Hepatocyte (in vitro differentiated cells): Measurements from ENCODE around the gene CCM2.

Experiments
- EZH2phosphoT487 ChIP-seq: fragments of 200-600 bp; sonication (generic); IDR thresholded peaks from one replicate; pipeline ENCODE4 v1.6.1; 2018; ENCODE audit warnings: antibody characterized with exemption, mild to moderate bottlenecking, low read depth, moderate library complexity; ENCODE audit not compliant: unreplicated experiment, severe bottlenecking
- TF ChIP-seq, protein P1 (sequence below): fragments of 200-600 bp; sonication (generic); IDR thresholded peaks from 2 replicates; pipeline ENCODE4 v1.5.1; 2016; ENCODE audit warnings: antibody characterized with exemption, mild to moderate bottlenecking; ENCODE audit not compliant: poor library complexity

DNA sequence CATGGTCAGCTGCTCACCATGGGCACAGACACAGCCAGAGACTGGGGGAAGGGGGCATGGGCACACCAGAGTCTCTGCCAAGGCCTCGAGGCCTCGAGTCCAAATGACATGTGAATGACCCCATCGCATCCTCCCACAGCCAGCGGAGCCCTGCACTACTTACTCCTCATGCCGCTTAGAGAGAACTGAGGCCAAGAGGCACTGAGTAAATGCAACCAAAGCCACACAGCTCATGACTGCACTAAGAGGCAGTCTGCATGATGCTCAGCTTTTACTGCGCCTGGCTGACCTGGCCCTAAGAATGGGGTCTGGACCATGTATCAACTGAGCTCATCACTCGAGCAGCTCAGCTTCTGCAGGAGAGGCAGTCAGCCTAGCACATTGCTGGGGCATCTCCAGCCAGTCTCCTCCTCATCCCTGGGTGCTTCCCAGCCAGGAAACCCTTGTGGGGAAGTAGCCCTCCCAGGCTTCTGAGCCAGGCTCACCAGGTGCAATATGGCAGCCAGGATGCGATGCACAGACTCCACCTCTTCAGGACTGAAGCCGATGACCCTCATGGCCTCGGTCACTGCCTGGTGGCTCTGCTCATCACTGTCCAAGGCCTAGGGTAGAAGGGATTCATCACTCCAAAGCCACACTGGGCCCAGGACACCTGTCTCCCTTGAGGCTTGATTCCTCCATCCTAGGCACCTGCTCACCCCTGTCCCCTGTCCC is 28.7 kb upstream of the CCM2 start:
- TF ChIP-seq, protein P1, sequence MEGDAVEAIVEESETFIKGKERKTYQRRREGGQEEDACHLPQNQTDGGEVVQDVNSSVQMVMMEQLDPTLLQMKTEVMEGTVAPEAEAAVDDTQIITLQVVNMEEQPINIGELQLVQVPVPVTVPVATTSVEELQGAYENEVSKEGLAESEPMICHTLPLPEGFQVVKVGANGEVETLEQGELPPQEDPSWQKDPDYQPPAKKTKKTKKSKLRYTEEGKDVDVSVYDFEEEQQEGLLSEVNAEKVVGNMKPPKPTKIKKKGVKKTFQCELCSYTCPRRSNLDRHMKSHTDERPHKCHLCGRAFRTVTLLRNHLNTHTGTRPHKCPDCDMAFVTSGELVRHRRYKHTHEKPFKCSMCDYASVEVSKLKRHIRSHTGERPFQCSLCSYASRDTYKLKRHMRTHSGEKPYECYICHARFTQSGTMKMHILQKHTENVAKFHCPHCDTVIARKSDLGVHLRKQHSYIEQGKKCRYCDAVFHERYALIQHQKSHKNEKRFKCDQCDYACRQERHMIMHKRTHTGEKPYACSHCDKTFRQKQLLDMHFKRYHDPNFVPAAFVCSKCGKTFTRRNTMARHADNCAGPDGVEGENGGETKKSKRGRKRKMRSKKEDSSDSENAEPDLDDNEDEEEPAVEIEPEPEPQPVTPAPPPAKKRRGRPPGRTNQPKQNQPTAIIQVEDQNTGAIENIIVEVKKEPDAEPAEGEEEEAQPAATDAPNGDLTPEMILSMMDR, result no peak
- no peak for TF ChIP-seq EZH2phosphoT487
